Activated CD4-positive, alpha-beta T cell treated with anti-CD3 and anti-CD28 coated beads, Interleukin-2, amount 10 ng/mL, durations not matched to agents 7 days and 5 days (primary cell): ENCODE measurements around the gene UNG. TPM values are rescaled to one million over a fixed set of nuclear protein-coding genes. Genes with fewer than 3 reads are reported as not detected.
A peak's percentile ranks its signal among the peaks of the same experiment; 100 is the strongest.
"Not testable (repeated sequence)": the region's sequence is repeated elsewhere in the genome, so short reads cannot be mapped to it uniquely, and the experiment has no call there.

Experiments used
- CTCF ChIA-PET: fragments of 350-600 bp; sonication (Branson Sonifier 250); formaldehyde crosslinking; loops from one replicate; lab custom pipeline; 2021; ENCODE audit warnings: antibody characterized with exemption; lab: Charles Lee
- POLR2A ChIA-PET: fragments of 350-600 bp; sonication (Branson Sonifier 250); formaldehyde crosslinking; loops from one replicate; lab custom pipeline; 2021; ENCODE audit warnings: antibody characterized with exemption; lab: Charles Lee
- DNase-seq: peaks from one replicate; pipeline ENCODE4 v3.0.0-alpha.2; 2020
- H3K27ac Mint-ChIP-seq: one replicate; pipeline ENCODE4 v1.8.0; 2021; ENCODE audit warnings: mild to moderate bottlenecking, moderate library complexity, mixed read lengths
- H3K27me3 Mint-ChIP-seq: one replicate; pipeline ENCODE4 v1.8.0; 2021; ENCODE audit warnings: mixed read lengths
- H3K36me3 Mint-ChIP-seq: one replicate; pipeline ENCODE4 v1.8.0; 2021; ENCODE audit warnings: low read depth, mixed read lengths
- H3K4me1 Mint-ChIP-seq: one replicate; pipeline ENCODE4 v1.8.0; 2021; ENCODE audit warnings: mixed read lengths
- H3K4me3 Mint-ChIP-seq: one replicate; pipeline ENCODE4 v1.8.0; 2021; ENCODE audit warnings: mild to moderate bottlenecking, moderate library complexity, mixed read lengths
- H3K9me3 Mint-ChIP-seq: one replicate; pipeline ENCODE4 v1.8.0; 2021; ENCODE audit warnings: mixed read lengths
- total RNA-seq, 2 experiments: library from RNA; stranded (reverse); gene quantifications; one replicate each; pipeline ENCODE4 v1.2.3, GENCODE V29; 2021

UNG gene
- total RNA-seq: 10 to 100 TPM; 40.2 to 45.2 TPM

DNA sequence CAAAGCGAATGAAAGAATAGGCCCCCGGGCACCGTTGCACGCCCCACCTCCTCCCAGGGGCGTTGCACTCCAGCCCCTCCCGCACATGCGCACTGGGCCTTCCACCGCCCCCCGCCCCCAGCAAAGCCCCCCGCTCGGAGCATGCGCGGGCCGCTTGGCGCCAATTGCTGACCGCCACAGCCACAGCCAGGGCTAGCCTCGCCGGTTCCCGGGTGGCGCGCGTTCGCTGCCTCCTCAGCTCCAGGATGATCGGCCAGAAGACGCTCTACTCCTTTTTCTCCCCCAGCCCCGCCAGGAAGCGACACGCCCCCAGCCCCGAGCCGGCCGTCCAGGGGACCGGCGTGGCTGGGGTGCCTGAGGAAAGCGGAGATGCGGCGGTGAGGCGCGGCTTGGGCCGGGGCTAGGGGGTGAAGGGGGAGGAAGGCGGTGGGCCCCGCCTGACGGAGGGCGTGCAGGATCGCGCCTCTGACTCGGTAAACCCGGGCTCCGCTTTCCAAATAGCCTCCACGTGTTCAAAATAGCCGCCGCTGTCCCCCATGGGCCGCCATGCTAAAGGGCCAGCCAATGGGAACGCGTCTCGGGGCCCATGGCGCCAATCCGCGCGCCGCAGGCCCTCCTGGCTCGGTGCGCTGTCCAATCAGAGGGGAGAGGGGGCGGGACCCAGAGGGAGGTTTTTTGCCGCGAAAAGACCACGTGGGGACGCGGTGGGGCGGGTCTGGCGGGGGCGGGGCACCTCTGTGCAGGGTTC lies at the start of gene UNG:
TSS of gene UNG (plus strand) at position 163 of the 748 bp plus-strand sequence. CDS start at position 246, 83 bp downstream.
- Mint-ChIP-seq H3K36me3 (peaks cover 29% of the 10 kb centered on the region), H3K4me1 (peaks cover 44% of the 10 kb centered on the region), H3K27ac (peak within 1 kb of the TSS; percentile 78), H3K27me3 (no peaks in the 10 kb centered on the region), H3K9me3 (no peaks in the 10 kb centered on the region), H3K4me3 (peak within 1 kb of the TSS; percentile 85)
- POLR2A ChIA-PET: no interaction called here
- peak; percentile 97 for DNase-seq
- CTCF ChIA-PET: interaction anchor here (0.6 kb wide), 1 partner anchor 12 kb away, joined by 5 read pairs; no protein-coding TSS in a partner anchor

DNA sequence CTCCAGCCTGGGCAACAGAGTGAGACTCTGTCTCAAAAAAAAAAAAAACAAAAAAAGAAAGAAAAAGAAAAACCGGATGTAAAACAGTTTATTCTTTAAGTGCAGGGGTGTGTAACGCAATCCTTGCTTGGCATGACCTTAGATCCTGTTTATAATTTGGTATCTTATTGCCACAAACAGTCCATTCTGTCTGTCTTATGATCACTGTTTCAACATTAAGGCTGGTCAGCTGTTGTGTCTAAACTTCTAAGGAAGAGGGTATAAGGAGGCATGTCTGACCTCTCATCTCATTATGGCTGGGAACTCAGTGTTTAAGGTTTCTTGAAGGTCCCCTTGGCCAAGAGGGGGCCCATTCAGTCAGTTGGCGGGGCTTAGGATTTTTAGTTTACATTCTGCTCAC lies 48.7 kb upstream of the UNG start:
- POLR2A ChIA-PET, DNase-seq, H3K27me3 Mint-ChIP-seq, H3K27ac Mint-ChIP-seq, CTCF ChIA-PET, H3K36me3 Mint-ChIP-seq, H3K4me3 Mint-ChIP-seq, H3K9me3 Mint-ChIP-seq: not testable (repeated sequence)
- H3K4me1 Mint-ChIP-seq: peaks cover 13% of the 10 kb centered on the region

DNA sequence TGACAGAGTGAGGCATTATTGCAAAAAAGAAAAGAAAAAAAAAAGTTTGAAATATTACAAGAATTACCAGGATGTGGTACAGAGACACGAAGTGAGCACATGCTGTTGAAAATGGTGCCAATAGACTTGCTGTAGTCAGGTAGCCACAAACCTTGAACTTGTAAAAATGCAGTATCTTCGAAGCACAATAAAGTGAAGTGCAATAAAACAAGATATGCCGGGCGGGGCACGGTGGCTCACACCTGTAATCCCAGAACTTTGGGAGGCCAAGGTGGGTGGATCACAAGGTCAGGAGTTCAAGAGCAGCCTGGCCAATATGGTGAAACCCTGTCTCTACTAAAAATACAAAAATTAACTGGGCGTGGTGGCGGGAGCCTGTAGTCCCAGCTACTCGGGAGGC lies 47.6 kb upstream of the UNG start:
- peaks cover 21% of the 10 kb centered on the region for H3K4me1 Mint-ChIP-seq
- H3K27ac Mint-ChIP-seq, DNase-seq, H3K36me3 Mint-ChIP-seq, H3K27me3 Mint-ChIP-seq, H3K9me3 Mint-ChIP-seq, CTCF ChIA-PET, H3K4me3 Mint-ChIP-seq, POLR2A ChIA-PET: not testable (repeated sequence)

DNA sequence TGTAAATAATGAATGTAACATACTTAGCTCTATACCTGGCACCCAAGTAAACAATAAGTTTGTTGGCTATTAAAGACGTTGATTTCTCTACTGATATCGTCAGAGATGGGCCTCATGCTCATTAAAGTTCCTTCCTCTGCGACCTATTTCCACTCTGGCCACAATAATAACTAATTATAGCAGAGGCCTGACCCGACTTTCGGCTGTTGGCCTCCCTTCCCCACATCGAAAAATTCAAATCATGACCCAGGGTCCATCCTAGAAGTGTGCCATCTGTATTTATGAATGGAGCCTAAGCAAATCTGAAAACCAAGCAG lies 45.3 kb upstream of the UNG start:
- H3K27me3 Mint-ChIP-seq: no peaks in the 10 kb centered on the region
- peak overlapping the region; percentile 81 for H3K27ac Mint-ChIP-seq
- no peaks in the 10 kb centered on the region for H3K9me3 Mint-ChIP-seq
- H3K4me1 Mint-ChIP-seq: peaks cover 19% of the 10 kb centered on the region
- CTCF ChIA-PET: interaction anchor here (0.7 to 1.4 kb wide), 2 partner anchors 41 to 56 kb away, joined by 3 to 5 read pairs; partner anchors contain the start of gene ALKBH2
- DNase-seq: no peak
- POLR2A ChIA-PET: no interaction called here
- H3K4me3 Mint-ChIP-seq: peak overlapping the region; percentile 99
- peaks cover 9% of the 10 kb centered on the region for H3K36me3 Mint-ChIP-seq

DNA sequence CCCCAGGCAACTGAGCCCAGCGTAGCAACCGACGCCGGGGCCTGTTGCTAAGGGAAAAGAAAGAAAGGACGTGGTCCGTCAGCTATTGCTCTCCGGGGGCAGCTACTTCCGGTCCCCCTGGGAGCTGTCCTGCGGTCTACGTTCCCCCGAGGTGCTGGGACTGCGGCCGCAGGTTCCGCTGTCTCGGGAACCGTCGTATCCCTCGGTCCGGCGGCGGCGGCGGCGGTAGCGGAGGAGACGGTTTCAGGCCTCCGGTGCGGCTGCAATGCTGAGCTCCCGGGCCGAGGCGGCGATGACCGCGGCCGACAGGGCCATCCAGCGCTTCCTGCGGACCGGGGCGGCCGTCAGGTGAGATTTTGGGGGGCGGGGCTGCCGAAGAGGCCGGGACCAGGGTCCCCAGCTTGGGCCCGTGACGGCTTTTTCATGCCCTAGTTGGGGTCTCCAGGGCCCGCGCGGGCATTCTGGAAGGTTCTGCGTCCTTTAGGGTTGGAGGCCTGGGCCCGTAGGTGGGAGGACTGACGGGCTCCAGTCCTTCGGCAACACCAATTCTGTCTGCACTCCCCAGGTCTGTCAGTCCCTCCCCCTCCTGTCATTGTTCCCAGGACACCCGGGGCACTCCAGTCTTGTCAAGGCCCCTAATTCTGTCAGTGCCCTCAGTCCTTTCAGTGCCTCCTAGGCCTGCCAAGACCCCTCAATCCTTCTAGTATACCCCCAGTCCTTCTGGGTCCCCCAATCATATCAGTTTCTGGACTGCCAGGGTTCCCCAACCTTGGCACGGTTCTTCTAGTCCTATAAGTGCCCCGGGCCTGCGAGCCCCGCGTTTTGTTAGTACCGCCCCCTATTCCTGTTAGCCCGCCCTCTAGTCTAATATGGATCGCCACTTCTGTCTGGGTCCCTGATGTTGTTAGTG lies 44.7 kb upstream of the UNG start, which contains the start of gene USP30:
TSS of gene USP30 (plus strand) at position 163 of the 910 bp plus-strand sequence. CDS start at position 266, 103 bp downstream.
- Mint-ChIP-seq H3K27me3 (no peaks in the 10 kb centered on the region), H3K4me1 (peaks cover 15% of the 10 kb centered on the region), H3K36me3 (peaks cover 9% of the 10 kb centered on the region), H3K27ac (peak within 1 kb of the TSS; percentile 99), H3K9me3 (no peaks in the 10 kb centered on the region), H3K4me3 (peak within 1 kb of the TSS; percentile 99)
- DNase-seq: peak; percentile 83
- CTCF ChIA-PET: interaction anchor here (0.7 to 1.6 kb wide), 3 partner anchors 40 to 55 kb away, joined by 3 to 7 read pairs (median 5); partner anchors contain the start of gene ALKBH2
- POLR2A ChIA-PET: no interaction called here

DNA sequence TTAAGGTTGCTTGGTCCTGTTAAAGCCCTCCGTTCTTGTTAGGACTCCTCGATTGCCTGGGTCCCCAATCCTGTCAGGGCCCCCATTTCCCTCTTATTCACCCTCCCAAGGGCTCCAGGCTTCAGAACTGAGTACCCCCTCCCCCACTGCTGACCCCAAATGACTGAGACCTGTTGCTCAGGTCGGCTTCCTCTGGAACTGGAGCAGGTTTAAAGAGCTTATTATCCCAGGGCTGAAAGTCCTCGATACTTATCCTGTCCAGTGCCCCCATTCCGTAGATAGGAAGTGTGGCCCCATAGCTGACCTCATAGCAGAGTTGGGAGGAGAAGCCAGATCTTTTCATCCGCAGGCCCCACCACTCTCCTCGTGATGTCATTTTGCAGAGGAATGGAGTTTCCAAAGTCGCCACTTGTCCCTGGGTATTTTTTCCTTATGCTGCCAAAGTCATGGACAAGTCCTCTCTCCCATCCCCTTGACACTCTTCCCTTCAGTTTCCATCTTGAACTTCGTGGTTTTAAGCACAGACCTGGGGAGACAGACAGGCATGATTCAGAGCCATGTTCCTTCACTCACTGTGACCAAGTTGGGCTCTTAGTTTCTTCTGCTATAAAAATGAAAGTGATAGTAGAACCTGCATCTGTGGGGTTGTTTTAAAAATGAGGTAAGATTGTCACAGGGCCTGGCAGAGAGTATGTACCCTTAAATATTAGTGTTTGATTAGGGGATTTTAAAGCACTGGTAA lies 43.8 kb upstream of the UNG start:
- DNase-seq: peak; percentile 54
- Mint-ChIP-seq H3K9me3 (no peaks in the 10 kb centered on the region), H3K27me3 (no peaks in the 10 kb centered on the region), H3K27ac (peak overlapping the region; percentile 99), H3K4me1 (peaks cover 15% of the 10 kb centered on the region), H3K36me3 (peaks cover 9% of the 10 kb centered on the region), H3K4me3 (peak overlapping the region; percentile 99)
- ChIA-PET CTCF (interaction anchor here (1.6 kb wide), 1 partner anchor 40 kb away, joined by 7 read pairs; the partner anchor contains the start of gene ALKBH2), POLR2A (interaction anchor here (1.0 kb wide), 1 partner anchor 40 kb away, joined by 3 read pairs; the partner anchor contains the start of gene ALKBH2)

DNA sequence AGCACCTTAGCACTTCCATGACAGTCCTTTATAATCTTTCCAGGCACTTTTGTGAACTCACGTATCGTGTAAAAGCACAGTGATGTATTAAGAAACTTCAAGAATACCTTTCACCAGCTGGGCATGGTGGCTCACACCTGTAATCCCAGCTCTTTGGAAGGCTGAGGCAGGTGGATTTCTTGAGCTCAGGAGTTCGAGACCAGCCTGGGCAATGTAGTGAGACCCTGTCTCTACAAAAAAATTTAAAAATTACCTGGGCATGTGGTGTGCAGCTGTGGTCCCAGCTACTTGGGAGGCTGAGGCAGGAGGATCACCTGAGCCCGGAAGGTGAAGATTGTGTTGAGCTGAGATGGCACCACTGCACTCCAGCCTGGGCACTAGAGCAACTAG lies 43.3 kb upstream of the UNG start:
- POLR2A ChIA-PET: interaction anchor here (1.0 kb wide), 1 partner anchor 39 kb away, joined by 3 read pairs; the partner anchor contains the start of gene ALKBH2
- Mint-ChIP-seq H3K36me3 (peaks cover 11% of the 10 kb centered on the region), H3K4me1 (peaks cover 15% of the 10 kb centered on the region), H3K27ac (peak overlapping the region; percentile 99), H3K4me3 (peak overlapping the region; percentile 99)
- not testable (repeated sequence) for H3K27me3 Mint-ChIP-seq, DNase-seq, H3K9me3 Mint-ChIP-seq
- CTCF ChIA-PET: interaction anchor here (1.6 kb wide), 1 partner anchor 39 kb away, joined by 7 read pairs; the partner anchor contains the start of gene ALKBH2

DNA sequence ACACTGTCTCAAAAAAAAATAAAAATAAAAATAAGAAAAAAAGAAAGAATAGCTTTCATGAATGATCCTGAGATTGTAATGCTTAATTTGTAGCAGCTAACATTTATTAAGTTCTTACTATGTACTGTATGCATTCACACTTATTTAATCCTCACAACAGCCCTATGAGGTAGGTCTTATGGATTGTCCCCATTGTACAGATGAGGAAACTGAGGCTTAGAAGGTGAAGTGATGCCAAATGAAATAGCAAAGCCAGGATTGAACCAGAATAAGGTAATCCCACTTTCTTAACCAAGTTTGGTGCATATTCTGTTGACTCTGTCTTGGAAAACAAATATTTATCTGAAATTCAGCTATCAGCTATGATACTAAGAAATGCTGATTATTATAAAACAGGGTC lies 42.9 kb upstream of the UNG start:
- CTCF ChIA-PET: interaction anchor here (1.6 kb wide), 1 partner anchor 39 kb away, joined by 7 read pairs; the partner anchor contains the start of gene ALKBH2
- Mint-ChIP-seq H3K4me1 (peaks cover 15% of the 10 kb centered on the region), H3K4me3 (no peak overlapping the region), H3K9me3 (no peaks in the 10 kb centered on the region), H3K27ac (peak overlapping the region; percentile 99), H3K36me3 (peaks cover 11% of the 10 kb centered on the region), H3K27me3 (no peaks in the 10 kb centered on the region)
- DNase-seq: no peak
- POLR2A ChIA-PET: interaction anchor here (0.5 kb wide), 1 partner anchor 487 kb away, joined by 4 read pairs; no protein-coding TSS in a partner anchor

DNA sequence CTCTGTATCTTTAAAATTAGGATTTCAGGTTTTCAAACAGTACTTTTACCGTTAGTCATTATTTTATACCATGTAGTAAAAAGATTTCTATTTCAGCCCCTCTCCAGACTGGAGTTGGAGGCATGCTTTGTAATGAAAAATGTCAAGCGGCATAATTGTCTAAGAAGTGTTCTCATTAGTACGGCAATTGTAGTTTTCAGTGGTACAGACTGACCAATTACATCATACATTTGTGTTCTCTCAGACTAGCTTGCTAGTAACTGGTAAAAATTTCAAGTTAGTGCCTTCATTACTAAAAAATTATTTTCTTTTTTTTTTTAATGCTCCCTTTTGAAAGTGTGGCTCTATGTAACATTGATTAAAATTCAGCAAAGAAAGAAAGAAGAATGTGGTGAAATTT lies 40.5 kb upstream of the UNG start:
- peaks cover 9% of the 10 kb centered on the region for H3K36me3 Mint-ChIP-seq
- POLR2A ChIA-PET: no interaction called here
- H3K4me3 Mint-ChIP-seq: no peak overlapping the region
- no peaks in the 10 kb centered on the region for H3K9me3 Mint-ChIP-seq
- no peak for DNase-seq
- H3K27me3 Mint-ChIP-seq: no peaks in the 10 kb centered on the region
- peaks cover 13% of the 10 kb centered on the region for H3K4me1 Mint-ChIP-seq
- no peak overlapping the region for H3K27ac Mint-ChIP-seq
- CTCF ChIA-PET: no interaction called here

DNA sequence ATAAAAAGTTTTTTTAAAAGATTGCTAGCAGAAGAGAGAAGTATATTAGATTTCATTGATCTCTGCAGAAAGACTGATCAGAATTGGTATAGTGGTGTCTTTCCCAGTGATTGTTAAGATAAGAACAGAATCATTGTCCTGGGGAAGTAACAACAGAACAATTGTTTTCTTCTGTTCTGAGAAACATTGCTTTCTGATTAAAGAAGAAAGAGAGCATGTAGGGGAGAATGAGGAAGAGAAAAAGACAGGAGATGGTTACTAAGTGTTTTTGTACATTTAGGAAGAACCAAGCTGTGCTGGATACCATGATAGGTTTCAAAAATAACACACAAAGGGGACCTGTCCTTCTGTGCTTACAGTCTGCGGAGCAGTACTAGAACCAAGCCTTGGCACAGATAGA lies 40.0 kb upstream of the UNG start:
- H3K9me3 Mint-ChIP-seq: no peaks in the 10 kb centered on the region
- DNase-seq: no peak
- no peak overlapping the region for H3K4me3 Mint-ChIP-seq
- no peaks in the 10 kb centered on the region for H3K27me3 Mint-ChIP-seq
- H3K36me3 Mint-ChIP-seq: peaks cover 4% of the 10 kb centered on the region
- POLR2A ChIA-PET: no interaction called here
- peaks cover 8% of the 10 kb centered on the region for H3K4me1 Mint-ChIP-seq
- no peak overlapping the region for H3K27ac Mint-ChIP-seq
- CTCF ChIA-PET: no interaction called here

DNA sequence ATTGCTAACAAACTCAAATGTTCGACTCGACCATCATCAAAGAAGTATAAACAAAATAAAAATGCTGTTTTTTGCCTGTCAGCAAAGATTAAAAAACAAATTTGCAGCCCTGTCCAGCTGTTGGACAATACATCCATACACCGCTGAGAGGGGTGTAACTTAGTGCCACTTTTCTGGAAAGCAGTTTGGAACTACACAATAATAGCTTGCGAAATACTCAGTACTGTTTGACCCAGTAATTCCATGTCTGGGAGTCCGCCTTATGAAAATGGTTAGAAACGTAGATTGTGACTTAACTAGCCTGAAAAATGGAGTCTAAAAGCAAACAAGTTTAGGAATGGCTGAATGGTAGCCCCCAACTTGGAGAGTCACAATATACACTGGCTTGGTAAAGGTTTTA lies 38.6 kb upstream of the UNG start:
- Mint-ChIP-seq H3K9me3 (no peaks in the 10 kb centered on the region), H3K4me1 (peaks cover 7% of the 10 kb centered on the region), H3K27ac (no peak overlapping the region), H3K4me3 (no peak overlapping the region), H3K36me3 (peaks cover 2% of the 10 kb centered on the region), H3K27me3 (no peaks in the 10 kb centered on the region)
- no peak for DNase-seq
- CTCF ChIA-PET: interaction anchor here (0.6 kb wide), 1 partner anchor 10 kb away, joined by 3 read pairs; no protein-coding TSS in a partner anchor
- POLR2A ChIA-PET: no interaction called here

DNA sequence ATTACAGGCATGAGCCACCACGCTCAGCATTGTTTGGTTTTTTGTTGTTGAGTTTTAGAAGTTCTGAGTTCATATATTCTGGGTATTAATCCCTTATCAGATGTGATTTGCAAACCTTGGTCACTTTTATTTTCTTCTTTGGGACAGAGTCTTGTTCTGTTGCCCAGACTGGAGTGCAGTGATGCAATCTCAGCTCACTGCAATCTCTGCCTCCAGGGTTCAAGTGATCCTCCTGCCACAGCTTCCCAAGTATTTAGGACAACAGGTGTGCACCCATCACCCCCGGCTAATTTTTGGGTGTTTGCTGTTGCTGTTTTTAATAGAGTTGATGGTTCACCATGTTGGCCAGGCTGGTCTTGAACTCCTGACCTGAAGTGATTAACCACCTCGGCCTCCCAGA lies 33.3 kb upstream of the UNG start:
- no peaks in the 10 kb centered on the region for H3K36me3 Mint-ChIP-seq
- ChIA-PET POLR2A (interaction anchor here (0.6 kb wide), 1 partner anchor 110 kb away, joined by 3 read pairs; no protein-coding TSS in a partner anchor), CTCF (no interaction called here)
- no peak overlapping the region for H3K27ac Mint-ChIP-seq
- H3K4me3 Mint-ChIP-seq: no peak overlapping the region
- no peaks in the 10 kb centered on the region for H3K9me3 Mint-ChIP-seq
- no peaks in the 10 kb centered on the region for H3K27me3 Mint-ChIP-seq
- H3K4me1 Mint-ChIP-seq: no peaks in the 10 kb centered on the region
- DNase-seq: no peak
